SH-SY5Y (cell line): ENCODE measurements around the gene CGRRF1.

Experiments
- GATA2 ChIP-seq: IDR thresholded peaks from 2 replicates; pipeline ENCODE4 v1.6.1; 2011; ENCODE audit warnings: mild to moderate bottlenecking, low read depth, low read length
- GATA3 ChIP-seq: IDR thresholded peaks from 2 replicates; pipeline ENCODE4 v1.6.1; 2011; ENCODE audit warnings: low read depth, mild to moderate bottlenecking, low read length, moderate library complexity

GRCh38 chr14:54554401-54554800 is 44.7 kb downstream of the CGRRF1 start:
- no peak for TF ChIP-seq GATA2
- no peak for TF ChIP-seq GATA3
